Gastroesophageal sphincter (tissue), 4 donors: ENCODE data around the gene SLC24A3. TPM values are rescaled to one million over a fixed set of nuclear protein-coding genes. Genes with fewer than 3 reads are reported as not detected.

Source experiments
- ATAC-seq: fragments of 150-250 bp; one replicate; pipeline ENCODE4 v1.9.1; 2016; ENCODE audit warnings: mild to moderate bottlenecking, moderate library complexity
- H3K27ac ChIP-seq, 4 donors: fragments of 200-600 bp; sonication (generic) in 3 of 4; 1 replicate in 3 of 4; 2 replicates in 1 of 4; pipeline ENCODE4 v1.5.1; 2016 to 2019
- H3K27me3 ChIP-seq: fragments of 200-600 bp; sonication (generic); one replicate; pipeline ENCODE4 v1.5.1; 2019
- H3K36me3 ChIP-seq, 2 donors: fragments of 200-600 bp; sonication (generic); one replicate each; pipeline ENCODE4 v1.5.1; 2019; ENCODE audit warnings: control low read depth in 1 of 2
- H3K4me1 ChIP-seq, 3 donors: fragments of 200-600 bp; sonication (generic); 1 replicate in 2 of 3; 2 replicates in 1 of 3; pipeline ENCODE4 v1.5.1; 2016 to 2019; ENCODE audit warnings: control low read depth in 2 of 3
- H3K4me3 ChIP-seq, 2 donors: fragments of 200-600 bp; sonication (generic); one replicate each; pipeline ENCODE4 v1.5.1; 2019; ENCODE audit warnings: mild to moderate bottlenecking in 1 of 2, moderate library complexity in 1 of 2
- H3K9me3 ChIP-seq, 3 donors: fragments of 200-600 bp; sonication (generic); one replicate each; pipeline ENCODE4 v1.5.1; 2017 to 2019; ENCODE audit warnings: control low read depth in 2 of 3
- EP300 ChIP-seq: sonication (generic); formaldehyde crosslinking; IDR thresholded peaks from one replicate; pipeline ENCODE4 v1.6.1; 2017; ENCODE audit warnings: antibody characterized with exemption, mild to moderate bottlenecking
- POLR2A ChIP-seq, 2 donors: fragments of 450-650 bp; IDR thresholded peaks; one replicate each; pipeline ENCODE4 v1.6.1; 2017; ENCODE audit warnings: antibody characterized with exemption in 2 of 2, mild to moderate bottlenecking in 2 of 2, moderate library complexity in 1 of 2
- POLR2AphosphoS5 ChIP-seq: sonication (generic); formaldehyde crosslinking; IDR thresholded peaks from one replicate; pipeline ENCODE4 v1.6.1; 2017; ENCODE audit warnings: antibody characterized with exemption
- WGBS, 2 donors: methylation state at CpG; one replicate each; pipeline ENCODE4 v1.1.5; 2018; ENCODE audit warnings: low coverage in 1 of 2; 5-methylcytosine and 5-hydroxymethylcytosine counted together
- total RNA-seq, 4 donors: library from RNA; depleted of rRNA; stranded (reverse); fragments of >200 nt; gene quantifications; one replicate each; pipeline ENCODE4 v1.1.0, GENCODE V29; 2016
- TF ChIP-seq, protein P1 (sequence below), 4 experiments: fragments of 200-600 bp in 2 of 4; fragments of 450-650 bp in 2 of 4; sonication (generic) in 1 of 4; IDR thresholded peaks; one replicate each; pipeline ENCODE4 v1.5.1; 2017 to 2019; ENCODE audit warnings: antibody characterized with exemption in 4 of 4, mild to moderate bottlenecking in 2 of 4, moderate library complexity in 2 of 4

The SLC24A3 gene
- total RNA-seq, 4 donors from 2014 or later, result 2.7 to 13.5 (median 5.5) TPM

GRCh38 chr20:19497064-19497463 is 284.6 kb downstream of the SLC24A3 start:
- Histone ChIP-seq H3K27me3 (no peaks in the 10 kb centered on the region), H3K9me3 (no peaks in the 10 kb centered on the region), H3K36me3 (no peaks in the 10 kb centered on the region), H3K4me1 (no peaks in the 10 kb centered on the region), H3K27ac (no peak overlapping the region), H3K4me3 (no peak overlapping the region)
- ATAC-seq, result no peak
- WGBS, 2 donors, result 77 to 88% methylated on average over 3 to 6 of the region's 6 CpGs
- no peak for TF ChIP-seq POLR2A (IDR thresholded peaks at IDR 0.05)
- TF ChIP-seq POLR2AphosphoS5, result no peak
- no peak for TF ChIP-seq EP300
- TF ChIP-seq, protein P1, sequence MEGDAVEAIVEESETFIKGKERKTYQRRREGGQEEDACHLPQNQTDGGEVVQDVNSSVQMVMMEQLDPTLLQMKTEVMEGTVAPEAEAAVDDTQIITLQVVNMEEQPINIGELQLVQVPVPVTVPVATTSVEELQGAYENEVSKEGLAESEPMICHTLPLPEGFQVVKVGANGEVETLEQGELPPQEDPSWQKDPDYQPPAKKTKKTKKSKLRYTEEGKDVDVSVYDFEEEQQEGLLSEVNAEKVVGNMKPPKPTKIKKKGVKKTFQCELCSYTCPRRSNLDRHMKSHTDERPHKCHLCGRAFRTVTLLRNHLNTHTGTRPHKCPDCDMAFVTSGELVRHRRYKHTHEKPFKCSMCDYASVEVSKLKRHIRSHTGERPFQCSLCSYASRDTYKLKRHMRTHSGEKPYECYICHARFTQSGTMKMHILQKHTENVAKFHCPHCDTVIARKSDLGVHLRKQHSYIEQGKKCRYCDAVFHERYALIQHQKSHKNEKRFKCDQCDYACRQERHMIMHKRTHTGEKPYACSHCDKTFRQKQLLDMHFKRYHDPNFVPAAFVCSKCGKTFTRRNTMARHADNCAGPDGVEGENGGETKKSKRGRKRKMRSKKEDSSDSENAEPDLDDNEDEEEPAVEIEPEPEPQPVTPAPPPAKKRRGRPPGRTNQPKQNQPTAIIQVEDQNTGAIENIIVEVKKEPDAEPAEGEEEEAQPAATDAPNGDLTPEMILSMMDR (IDR thresholded peaks at IDR 0.05), result no peak

- no peaks in the 10 kb centered on the region for H3K27me3 ChIP-seq
- no peak for ATAC-seq
- 76 to 82% methylated on average over 2 to 5 of the region's 5 CpGs for WGBS, 2 donors
These were observed 286.3 kb downstream of the SLC24A3 start for GRCh38 chr20:19498756-19499155.

DNA sequence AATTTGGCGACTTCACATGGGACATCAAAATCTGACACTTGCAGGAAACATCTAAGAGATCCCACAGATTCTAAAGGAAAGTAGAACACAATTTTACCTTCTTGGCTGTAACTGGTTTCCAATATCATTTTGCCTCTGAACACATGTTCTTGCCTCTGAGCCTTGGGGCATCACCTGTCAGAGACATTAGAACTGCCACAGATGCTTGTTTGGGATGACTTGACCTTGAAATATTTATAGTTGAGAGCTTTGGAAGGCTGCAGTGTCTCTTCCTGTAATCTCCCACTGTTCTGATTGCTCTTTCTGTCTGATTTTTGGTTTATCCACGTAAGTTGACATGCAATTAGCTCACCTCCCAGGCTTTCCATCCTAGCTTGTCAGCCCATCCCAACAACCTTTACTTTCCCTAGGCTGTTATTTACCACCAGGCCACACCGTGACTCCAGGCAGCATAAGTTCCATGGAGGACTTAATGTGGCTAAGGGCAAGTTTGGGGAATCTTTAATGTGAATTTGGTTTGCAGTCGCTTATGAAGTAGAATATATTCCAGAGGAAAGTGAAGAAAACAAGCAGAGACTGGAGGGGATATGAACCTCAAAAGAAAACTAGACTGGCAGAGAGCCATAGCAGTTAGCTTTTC is 289.2 kb downstream of the SLC24A3 start:
- H3K9me3 ChIP-seq, result no peaks in the 10 kb centered on the region
- H3K27ac ChIP-seq, result no peak overlapping the region
- no peaks in the 10 kb centered on the region for H3K36me3 ChIP-seq
- ATAC-seq, result no peak
- 100% methylated on average over 2 to 3 of the region's 4 CpGs for WGBS, 2 donors
- no peak for TF ChIP-seq POLR2A (IDR thresholded peaks at IDR 0.05)
- TF ChIP-seq EP300, result no peak
- no peak for TF ChIP-seq POLR2AphosphoS5
- TF ChIP-seq, protein P1 (IDR thresholded peaks at IDR 0.05), result no peak
- no peak overlapping the region for H3K4me3 ChIP-seq
- H3K27me3 ChIP-seq, result no peaks in the 10 kb centered on the region
- H3K4me1 ChIP-seq, result no peaks in the 10 kb centered on the region

More at GRCh38 chr20:19498756-19499155, 286.3 kb downstream of the SLC24A3 start:
- H3K9me3 ChIP-seq, result no peaks in the 10 kb centered on the region
- H3K4me3 ChIP-seq, result no peak overlapping the region
- no peaks in the 10 kb centered on the region for H3K4me1 ChIP-seq
- H3K36me3 ChIP-seq, result no peaks in the 10 kb centered on the region
- no peak overlapping the region for H3K27ac ChIP-seq
- TF ChIP-seq POLR2A (IDR thresholded peaks at IDR 0.05) (no peak), EP300 (no peak), POLR2AphosphoS5 (no peak)
- TF ChIP-seq, protein P1 (IDR thresholded peaks at IDR 0.05), result no peak

GRCh38 chr20:19502169-19502568 is 289.7 kb downstream of the SLC24A3 start:
- no peaks in the 10 kb centered on the region for H3K9me3 ChIP-seq
- no peaks in the 10 kb centered on the region for H3K27me3 ChIP-seq
- 86 to 89% methylated on average over 1 to 2 of the region's 5 CpGs for WGBS, 2 donors
- TF ChIP-seq EP300, result no peak
- TF ChIP-seq, protein P1 (IDR thresholded peaks at IDR 0.05), result no peak
- TF ChIP-seq POLR2AphosphoS5, result no peak
- TF ChIP-seq POLR2A (IDR thresholded peaks at IDR 0.05), result no peak
- H3K36me3 ChIP-seq, result no peaks in the 10 kb centered on the region
- H3K4me1 ChIP-seq, result no peaks in the 10 kb centered on the region
- H3K4me3 ChIP-seq, result no peak overlapping the region
- no peak for ATAC-seq
- H3K27ac ChIP-seq, result no peak overlapping the region

- H3K27me3 ChIP-seq, result no peaks in the 10 kb centered on the region
- no peak overlapping the region for H3K4me3 ChIP-seq
- H3K4me1 ChIP-seq, result no peaks in the 10 kb centered on the region
- no peak overlapping the region for H3K27ac ChIP-seq
- H3K9me3 ChIP-seq, result no peaks in the 10 kb centered on the region
- H3K36me3 ChIP-seq, result no peaks in the 10 kb centered on the region
- ATAC-seq, result no peak
- TF ChIP-seq POLR2AphosphoS5 (no peak), EP300 (no peak), POLR2A (IDR thresholded peaks at IDR 0.05) (no peak)
- TF ChIP-seq, protein P1 (IDR thresholded peaks at IDR 0.05), result no peak
These were observed 291.8 kb downstream of the SLC24A3 start for GRCh38 chr20:19504251-19504650.
